Neuronal stem cell (in vitro differentiated cells): Measurements from ENCODE around the gene DTX4.

Experiments
- DNase-seq: peaks from one replicate; pipeline ENCODE4 v3.0.0-alpha.2; 2013; ENCODE audit warnings: low spot score
- H2AFZ ChIP-seq: one replicate; pipeline ENCODE4 v1.6.1; 2013; ENCODE audit warnings: mild to moderate bottlenecking, low read length, inconsistent platforms
- H2AK5ac ChIP-seq: 2 replicates; pipeline ENCODE4 v1.6.1; 2013; ENCODE audit warnings: low read depth, mild to moderate bottlenecking, inconsistent platforms, low read length, moderate library complexity, mixed read lengths
- H2BK120ac ChIP-seq: 2 replicates; pipeline ENCODE4 v1.6.1; 2013; ENCODE audit warnings: low read depth, mild to moderate bottlenecking, inconsistent platforms, low read length, moderate library complexity, mixed read lengths
- H2BK12ac ChIP-seq: one replicate; pipeline ENCODE4 v1.6.1; 2013; ENCODE audit warnings: low read length, inconsistent platforms
- H2BK15ac ChIP-seq: 2 replicates; pipeline ENCODE4 v1.6.1; 2013; ENCODE audit warnings: mild to moderate bottlenecking, low read length, inconsistent platforms, mixed read lengths
- H2BK5ac ChIP-seq: one replicate; pipeline ENCODE4 v1.6.1; 2013; ENCODE audit warnings: inconsistent platforms, mild to moderate bottlenecking, low read length, moderate library complexity
- H3K14ac ChIP-seq: one replicate; pipeline ENCODE4 v1.6.1; 2013; ENCODE audit warnings: low read length, inconsistent platforms
- H3K18ac ChIP-seq: 2 replicates; pipeline ENCODE4 v1.6.1; 2013; ENCODE audit warnings: low read length, inconsistent platforms
- H3K23ac ChIP-seq: 2 replicates; pipeline ENCODE4 v1.6.1; 2013; ENCODE audit warnings: low read depth, mild to moderate bottlenecking, mixed read lengths, low read length, inconsistent platforms; ENCODE audit not compliant: poor library complexity
- H3K27ac ChIP-seq: replicated peaks from 3 replicates; pipeline ENCODE4 v1.5.1; 2013; ENCODE audit warnings: low read length, inconsistent platforms
- H3K27me3 ChIP-seq, 3 experiments: 2 replicates each; pipeline ENCODE4 v1.6.1; 2013; ENCODE audit warnings: low read length in 3 of 3, mild to moderate bottlenecking in 2 of 3, inconsistent platforms in 1 of 3, low read depth in 1 of 3, mixed read lengths in 1 of 3, moderate library complexity in 1 of 3; ENCODE audit not compliant: control insufficient read depth in 3 of 3, insufficient read depth in 3 of 3
- H3K36me3 ChIP-seq, 2 donors: replicated peaks in 1 of 2; 2 replicates each; pipeline ENCODE4 v1.6.1; 2013; ENCODE audit warnings: low read length in 2 of 2; ENCODE audit not compliant: control insufficient read depth in 2 of 2, insufficient read depth in 2 of 2
- H3K4ac ChIP-seq: 2 replicates; pipeline ENCODE4 v1.6.1; 2013; ENCODE audit warnings: inconsistent platforms, mild to moderate bottlenecking, low read length, moderate library complexity
- H3K4me1 ChIP-seq, 2 donors: 1 replicate in 1 of 2; 2 replicates in 1 of 2; pipeline ENCODE4 v1.6.1; 2013; ENCODE audit warnings: low read length in 2 of 2, low read depth in 1 of 2; ENCODE audit not compliant: control insufficient read depth in 2 of 2, insufficient read depth in 1 of 2
- H3K4me2 ChIP-seq: one replicate; pipeline ENCODE4 v1.6.1; 2013; ENCODE audit warnings: mild to moderate bottlenecking, low read length, inconsistent platforms; ENCODE audit not compliant: insufficient read depth, poor library complexity, severe bottlenecking
- H3K4me3 ChIP-seq, 2 donors: 2 replicates each; pipeline ENCODE4 v1.5.1; 2013; ENCODE audit warnings: low read length in 2 of 2, mild to moderate bottlenecking in 2 of 2, inconsistent platforms in 1 of 2, moderate library complexity in 1 of 2
- H3K79me1 ChIP-seq: one replicate; pipeline ENCODE4 v1.6.1; 2013; ENCODE audit warnings: low read depth, mild to moderate bottlenecking, inconsistent platforms, low read length, moderate library complexity
- H3K9ac ChIP-seq: one replicate; pipeline ENCODE4 v1.6.1; 2013; ENCODE audit warnings: mild to moderate bottlenecking, low read depth, low read length, inconsistent platforms; ENCODE audit not compliant: poor library complexity
- H3K9me3 ChIP-seq, 2 donors: replicated peaks in 1 of 2; 2 replicates each; pipeline versions ENCODE3 to v1.6.1; 2013; ENCODE audit warnings: low read length in 2 of 2, mild to moderate bottlenecking in 2 of 2, inconsistent platforms in 1 of 2, low read depth in 1 of 2, mixed read lengths in 1 of 2, moderate library complexity in 1 of 2; ENCODE audit not compliant: control insufficient read depth in 2 of 2, insufficient read depth in 1 of 2
- H4K8ac ChIP-seq: one replicate; pipeline ENCODE4 v1.6.1; 2013; ENCODE audit warnings: low read depth, mild to moderate bottlenecking, inconsistent platforms, low read length, moderate library complexity
- H4K91ac ChIP-seq: one replicate; pipeline ENCODE4 v1.6.1; 2013; ENCODE audit warnings: low read length, low read depth, mild to moderate bottlenecking, inconsistent platforms; ENCODE audit not compliant: poor library complexity
- WGBS, 2 donors: extraction: QIAGEN DNeasy Blood & Tissue Kit; methylation state at CpG; one replicate each; pipeline ENCODE4 v1.1.7; 2013; ENCODE audit warnings: missing lambda C conversion rate in 2 of 2, mixed read lengths in 1 of 2; ENCODE audit not compliant: insufficient read length in 2 of 2, insufficient replicate concordance in 1 of 2; ENCODE audit errors: extremely low coverage in 2 of 2; 5-methylcytosine and 5-hydroxymethylcytosine counted together

DTX4 gene

DNA sequence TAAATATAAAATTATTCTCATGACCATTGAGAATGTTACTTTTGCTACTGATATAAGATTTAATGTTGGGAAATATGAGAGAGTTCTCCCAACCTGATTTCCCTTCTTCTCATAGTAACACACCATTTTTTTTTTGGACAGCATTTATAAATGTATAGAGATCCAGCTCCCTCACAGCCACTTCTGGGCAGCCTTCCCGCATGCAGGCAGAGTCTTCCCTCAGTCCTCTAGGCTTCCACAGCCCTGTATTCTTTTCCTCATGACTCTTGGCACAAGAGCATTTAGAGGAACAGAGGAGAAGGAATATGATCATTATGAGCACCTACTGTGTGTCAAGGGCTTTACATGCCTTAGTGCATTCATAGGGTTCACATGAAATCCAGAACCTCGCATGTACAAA, 9.0 kb downstream of the DTX4 start:
- WGBS, 2 donors: no CpG with 5 or more reads among the region's 2 CpGs
- Histone ChIP-seq H3K27ac (no peak overlapping the region), H3K9me3 (peaks cover 0 to 34% of the 10 kb centered on the region in 2 donors), H2BK15ac (no peak overlapping the region), H3K27me3 (no peaks in the 10 kb centered on the region), H3K23ac (no peak overlapping the region), H4K8ac (no peak overlapping the region), H2AFZ (no peak overlapping the region), H2BK5ac (no peak overlapping the region), H3K4me3 (no peak overlapping the region), H4K91ac (no peak overlapping the region), H3K18ac (no peak overlapping the region), H2AK5ac (no peak overlapping the region), H3K79me1 (peaks cover 14% of the 10 kb centered on the region), H3K4ac (no peak overlapping the region), H3K4me1 (peaks cover 37 to 50% of the 10 kb centered on the region in 2 donors), H3K14ac (no peak overlapping the region), H2BK12ac (no peak overlapping the region), H3K36me3 (peaks cover 39 to 71% of the 10 kb centered on the region in 2 donors), H3K9ac (no peak overlapping the region), H2BK120ac (no peak overlapping the region), H3K4me2 (no peak overlapping the region)
- DNase-seq: no peak

DNA sequence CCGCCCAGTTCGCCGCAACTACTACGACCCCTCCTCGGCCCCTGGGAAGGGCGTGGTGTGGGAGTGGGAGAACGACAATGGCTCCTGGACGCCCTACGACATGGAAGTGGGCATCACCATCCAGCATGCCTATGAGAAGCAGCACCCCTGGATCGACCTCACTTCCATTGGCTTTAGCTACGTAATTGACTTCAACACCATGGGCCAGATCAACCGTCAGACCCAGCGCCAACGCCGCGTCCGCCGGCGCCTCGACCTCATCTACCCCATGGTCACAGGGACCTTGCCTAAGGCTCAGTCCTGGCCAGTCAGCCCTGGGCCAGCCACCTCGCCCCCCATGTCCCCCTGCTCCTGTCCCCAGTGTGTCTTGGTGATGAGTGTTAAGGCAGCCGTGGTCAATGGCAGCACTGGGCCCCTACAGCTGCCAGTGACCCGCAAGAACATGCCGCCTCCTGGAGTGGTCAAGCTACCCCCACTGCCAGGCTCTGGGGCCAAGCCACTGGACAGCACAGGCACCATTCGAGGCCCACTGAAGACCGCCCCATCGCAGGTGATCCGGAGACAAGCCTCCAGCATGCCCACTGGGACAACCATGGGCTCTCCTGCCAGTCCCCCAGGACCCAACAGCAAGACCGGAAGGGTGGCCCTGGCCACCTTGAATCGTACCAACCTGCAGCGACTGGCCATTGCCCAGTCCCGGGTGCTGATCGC, 10.0 kb downstream of the DTX4 start:
- Histone ChIP-seq H2BK12ac (peak overlapping the region; percentile 9), H3K36me3 (peaks cover 41 to 71% of the 10 kb centered on the region in 2 donors)

GRCh38 chr11:59182457-59183151, 10.7 kb downstream of the DTX4 start:
- H3K9me3 ChIP-seq: peaks cover 0 to 22% of the 10 kb centered on the region in 2 donors
- H3K18ac ChIP-seq: no peak overlapping the region
- no CpG with 5 or more reads among the region's 4 CpGs for WGBS, 2 donors
- peaks cover 15% of the 10 kb centered on the region for H3K79me1 ChIP-seq
- H2AK5ac ChIP-seq: no peak overlapping the region
- H3K14ac ChIP-seq: no peak overlapping the region
- H2BK5ac ChIP-seq: peak overlapping the region; percentile 26
- peak overlapping the region; percentile 8 for H3K23ac ChIP-seq
- H4K8ac ChIP-seq: peak overlapping the region; percentile 7
- H3K9ac ChIP-seq: no peak overlapping the region
- no peak overlapping the region for H3K4ac ChIP-seq
- peaks cover 44 to 71% of the 10 kb centered on the region in 2 donors for H3K36me3 ChIP-seq
- H2BK12ac ChIP-seq: no peak overlapping the region
- H2AFZ ChIP-seq: no peak overlapping the region
- no peak overlapping the region for H3K4me2 ChIP-seq
- no peak overlapping the region for H2BK120ac ChIP-seq
- H3K4me1 ChIP-seq: peaks cover 47 to 50% of the 10 kb centered on the region in 2 donors
- H3K27me3 ChIP-seq: no peaks in the 10 kb centered on the region
- H3K27ac ChIP-seq: no peak overlapping the region
- no peak overlapping the region for H4K91ac ChIP-seq
- H3K4me3 ChIP-seq: no peak overlapping the region
- DNase-seq: no peak
- peak overlapping the region; percentile 20 for H2BK15ac ChIP-seq

More for the DNA sequence above, 10.0 kb downstream of the DTX4 start:
- no peak overlapping the region for H3K9ac ChIP-seq
- H3K79me1 ChIP-seq: peaks cover 14% of the 10 kb centered on the region
- no peak overlapping the region for H4K91ac ChIP-seq
- no CpG with 5 or more reads among the region's 33 CpGs for WGBS, 2 donors
- H3K4me1 ChIP-seq: peaks cover 47 to 50% of the 10 kb centered on the region in 2 donors
- no peak overlapping the region for H2BK120ac ChIP-seq
- DNase-seq: no peak
- H3K27ac ChIP-seq: no peak overlapping the region
- H3K9me3 ChIP-seq: peaks cover 0 to 28% of the 10 kb centered on the region in 2 donors
- H3K18ac ChIP-seq: peak overlapping the region; percentile 77
- H4K8ac ChIP-seq: peak overlapping the region; percentile 7
- H3K4me3 ChIP-seq: no peak overlapping the region
- H3K23ac ChIP-seq: peak overlapping the region; percentile 71
- H2BK5ac ChIP-seq: peak overlapping the region; percentile 26
- H3K4me2 ChIP-seq: no peak overlapping the region
- H3K14ac ChIP-seq: peak overlapping the region; percentile 89
- H2AK5ac ChIP-seq: peak overlapping the region; percentile 11
- no peaks in the 10 kb centered on the region for H3K27me3 ChIP-seq
- H3K4ac ChIP-seq: no peak overlapping the region
- H2BK15ac ChIP-seq: peak overlapping the region; percentile 20
- H2AFZ ChIP-seq: no peak overlapping the region

GRCh38 chr11:59183771-59184170, 11.8 kb downstream of the DTX4 start:
- Histone ChIP-seq H3K4ac (no peak overlapping the region), H3K27ac (no peak overlapping the region), H3K9me3 (peaks cover 0 to 11% of the 10 kb centered on the region in 2 donors), H3K23ac (no peak overlapping the region), H3K14ac (no peak overlapping the region), H2BK12ac (no peak overlapping the region), H3K27me3 (no peaks in the 10 kb centered on the region), H3K79me1 (peaks cover 15% of the 10 kb centered on the region), H3K9ac (no peak overlapping the region), H2AK5ac (no peak overlapping the region), H4K8ac (no peak overlapping the region), H2BK5ac (no peak overlapping the region), H3K4me2 (no peak overlapping the region), H2AFZ (no peak overlapping the region), H3K18ac (no peak overlapping the region), H4K91ac (no peak overlapping the region), H2BK15ac (no peak overlapping the region), H2BK120ac (no peak overlapping the region), H3K36me3 (peaks cover 50 to 71% of the 10 kb centered on the region in 2 donors), H3K4me3 (no peak overlapping the region), H3K4me1 (peaks cover 47 to 48% of the 10 kb centered on the region in 2 donors)
- WGBS, 2 donors: no CpG with 5 or more reads among the region's 1 CpG
- no peak for DNase-seq
